HepG2 (cell line): Measurements from ENCODE around the gene GGA3. TPM values are rescaled to one million over a fixed set of nuclear protein-coding genes. Genes with fewer than 3 reads are reported as not detected.

Experiments used
- DMAP1 ChIP-seq: IDR thresholded peaks from 2 replicates; pipeline ENCODE4 v1.6.1; 2016
- PHF8 ChIP-seq: sonication (generic); formaldehyde crosslinking; IDR thresholded peaks from 2 replicates; pipeline ENCODE4 v1.5.0; 2020; ENCODE audit warnings: missing genetic modification reagents
- PRMT3 ChIP-seq: sonication (generic); formaldehyde crosslinking; IDR thresholded peaks from 2 replicates; pipeline ENCODE4 v1.8.1; 2022; ENCODE audit warnings: low read depth, mild to moderate bottlenecking, moderate library complexity, missing genetic modification reagents, borderline replicate concordance
- SALL2 ChIP-seq: sonication (generic); formaldehyde crosslinking; IDR thresholded peaks from 2 replicates; pipeline ENCODE4 v1.8.1; 2023; ENCODE audit warnings: mild to moderate bottlenecking, missing genetic modification reagents, inconsistent platforms
- SMC3 ChIP-seq: IDR thresholded peaks from 2 replicates; pipeline ENCODE4 v1.6.1; 2011; ENCODE audit warnings: low read length, improper control_type of control experiment
- ZFY ChIP-seq: sonication (generic); formaldehyde crosslinking; IDR thresholded peaks from 2 replicates; pipeline ENCODE4 v1.4.0; 2020; ENCODE audit warnings: missing genetic modification reagents
- ZNF343 ChIP-seq: sonication (generic); formaldehyde crosslinking; IDR thresholded peaks from 2 replicates; pipeline ENCODE4 v1.4.0; 2020; ENCODE audit warnings: mild to moderate bottlenecking, missing genetic modification reagents
- ZNF563 ChIP-seq: sonication (generic); formaldehyde crosslinking; IDR thresholded peaks from 2 replicates; pipeline ENCODE4 v1.8.0; 2022; ENCODE audit warnings: mild to moderate bottlenecking, moderate library complexity, missing genetic modification reagents
- polyA plus RNA-seq, 8 experiments: library from polyadenylated mRNA; depleted of rRNA in 3 of 8; stranded (reverse) in 7 of 8; unstranded in 1 of 8; fragments of >200 nt; fragmentation: Illumina TruSeq in 4 of 8; extraction: Trizol in 4 of 8; gene quantifications; 2 replicates each; pipeline versions ENCODE4 v1.2.1 to v1.2.3, GENCODE V29; 2011 to 2016; ENCODE audit warnings: low read depth in 4 of 8, missing spikeins in 1 of 8, mixed read lengths in 1 of 8; ENCODE audit not compliant: insufficient read depth in 1 of 8
- total RNA-seq, 5 experiments: library from RNA; depleted of rRNA; stranded (reverse); fragments of >200 nt; fragmentation: Illumina TruSeq; extraction: Trizol; gene quantifications; 2 replicates each; pipeline ENCODE4 v1.2.3, GENCODE V29; 2016; ENCODE audit warnings: low read depth in 1 of 5
- TF ChIP-seq, protein P1 (sequence below): sonication (generic); formaldehyde crosslinking; IDR thresholded peaks from 2 replicates; pipeline ENCODE4 v1.9.0; 2022; ENCODE audit warnings: missing genetic modification reagents, mild to moderate bottlenecking, borderline replicate concordance
- TF ChIP-seq, protein P2 (sequence below): sonication (generic); formaldehyde crosslinking; IDR thresholded peaks from 2 replicates; pipeline ENCODE4 v1.4.0; 2020; ENCODE audit warnings: missing genetic modification reagents, mild to moderate bottlenecking, borderline replicate concordance
- TF ChIP-seq, protein P3 (sequence below): sonication (generic); formaldehyde crosslinking; IDR thresholded peaks from 2 replicates; pipeline ENCODE4 v1.8.0; 2022; ENCODE audit warnings: mild to moderate bottlenecking, missing genetic modification reagents; ENCODE audit not compliant: insufficient replicate concordance
- TF ChIP-seq, protein P4 (sequence below): sonication (generic); formaldehyde crosslinking; IDR thresholded peaks from 2 replicates; pipeline ENCODE4 v1.4.0; 2020; ENCODE audit warnings: missing genetic modification reagents, mild to moderate bottlenecking, borderline replicate concordance
- TF ChIP-seq, protein P5 (sequence below), 2 experiments: IDR thresholded peaks; 2 replicates each; pipeline ENCODE4 v1.6.1; 2011 to 2012; ENCODE audit warnings: low read length in 2 of 2, borderline replicate concordance in 1 of 2, low read depth in 1 of 2, mild to moderate bottlenecking in 1 of 2, moderate library complexity in 1 of 2
- TF ChIP-seq, protein P6 (sequence below): sonication (generic); formaldehyde crosslinking; IDR thresholded peaks from 2 replicates; pipeline ENCODE4 v1.4.0; 2020; ENCODE audit warnings: low read depth, mild to moderate bottlenecking, missing genetic modification reagents

GGA3 gene
- total and polyA plus RNA-seq, 2 of the 13 experiments (the other 11 are each of a cell fraction or from before 2014, with no cell fraction given), result 28.4 to 43.7 TPM

DNA sequence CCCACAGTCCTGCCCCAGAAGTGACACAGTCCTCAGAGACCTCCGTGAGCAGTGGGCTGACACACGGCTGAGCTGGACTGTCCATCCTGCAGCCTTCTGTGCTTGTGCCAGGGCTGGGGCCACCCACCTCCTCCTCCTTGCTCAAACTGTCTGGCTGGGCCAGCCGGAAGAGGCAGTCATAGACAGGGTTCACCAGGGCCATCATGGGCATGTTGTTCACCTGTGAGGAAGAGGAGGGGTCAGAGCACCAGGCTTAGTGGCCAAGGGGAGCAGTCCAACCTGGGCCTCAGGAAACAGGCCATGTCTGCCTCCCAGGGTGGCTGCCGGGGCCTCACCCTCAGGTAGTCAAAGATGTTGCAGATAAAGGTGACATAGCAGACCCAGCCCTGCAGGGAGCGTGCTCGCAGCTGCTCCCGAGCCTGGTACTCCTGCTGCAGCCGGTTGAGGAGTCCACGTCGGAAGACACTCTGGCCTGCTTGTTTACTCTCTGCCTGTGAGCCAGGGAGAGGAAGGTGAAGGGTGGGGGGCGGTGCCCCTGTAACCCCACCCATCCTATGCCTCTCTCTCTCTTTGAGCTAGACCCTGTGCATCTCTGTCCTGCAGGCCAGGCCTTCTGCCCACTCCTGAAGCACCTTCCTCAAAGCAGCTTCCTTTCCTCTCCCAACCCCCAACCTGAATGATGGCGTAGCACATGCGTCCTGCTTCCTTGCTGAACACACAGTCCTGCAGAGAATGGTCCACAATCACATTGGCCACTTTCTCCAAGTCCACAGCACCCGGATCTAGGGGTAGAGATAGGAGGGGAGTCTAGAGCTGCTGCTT is 6.2 kb upstream of the GGA3 start (continued):
- TF ChIP-seq, protein P1, sequence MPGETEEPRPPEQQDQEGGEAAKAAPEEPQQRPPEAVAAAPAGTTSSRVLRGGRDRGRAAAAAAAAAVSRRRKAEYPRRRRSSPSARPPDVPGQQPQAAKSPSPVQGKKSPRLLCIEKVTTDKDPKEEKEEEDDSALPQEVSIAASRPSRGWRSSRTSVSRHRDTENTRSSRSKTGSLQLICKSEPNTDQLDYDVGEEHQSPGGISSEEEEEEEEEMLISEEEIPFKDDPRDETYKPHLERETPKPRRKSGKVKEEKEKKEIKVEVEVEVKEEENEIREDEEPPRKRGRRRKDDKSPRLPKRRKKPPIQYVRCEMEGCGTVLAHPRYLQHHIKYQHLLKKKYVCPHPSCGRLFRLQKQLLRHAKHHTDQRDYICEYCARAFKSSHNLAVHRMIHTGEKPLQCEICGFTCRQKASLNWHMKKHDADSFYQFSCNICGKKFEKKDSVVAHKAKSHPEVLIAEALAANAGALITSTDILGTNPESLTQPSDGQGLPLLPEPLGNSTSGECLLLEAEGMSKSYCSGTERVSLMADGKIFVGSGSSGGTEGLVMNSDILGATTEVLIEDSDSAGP (CRISPR knock-in tag), result peak; percentile 80; the same call in 1 of the 2 replicates
- TF ChIP-seq ZNF343 (CRISPR knock-in tag) (no peak), DMAP1 (CRISPR knock-in tag) (peak; percentile 70), ZFY (CRISPR knock-in tag) (peak; percentile 81), ZNF563 (no peak), SALL2 (CRISPR knock-in tag) (no peak), PRMT3 (CRISPR knock-in tag) (no peak), SMC3 (peak; percentile 36), PHF8 (peak; percentile 44; the same call in 1 of the 2 replicates)
- TF ChIP-seq, protein P2, sequence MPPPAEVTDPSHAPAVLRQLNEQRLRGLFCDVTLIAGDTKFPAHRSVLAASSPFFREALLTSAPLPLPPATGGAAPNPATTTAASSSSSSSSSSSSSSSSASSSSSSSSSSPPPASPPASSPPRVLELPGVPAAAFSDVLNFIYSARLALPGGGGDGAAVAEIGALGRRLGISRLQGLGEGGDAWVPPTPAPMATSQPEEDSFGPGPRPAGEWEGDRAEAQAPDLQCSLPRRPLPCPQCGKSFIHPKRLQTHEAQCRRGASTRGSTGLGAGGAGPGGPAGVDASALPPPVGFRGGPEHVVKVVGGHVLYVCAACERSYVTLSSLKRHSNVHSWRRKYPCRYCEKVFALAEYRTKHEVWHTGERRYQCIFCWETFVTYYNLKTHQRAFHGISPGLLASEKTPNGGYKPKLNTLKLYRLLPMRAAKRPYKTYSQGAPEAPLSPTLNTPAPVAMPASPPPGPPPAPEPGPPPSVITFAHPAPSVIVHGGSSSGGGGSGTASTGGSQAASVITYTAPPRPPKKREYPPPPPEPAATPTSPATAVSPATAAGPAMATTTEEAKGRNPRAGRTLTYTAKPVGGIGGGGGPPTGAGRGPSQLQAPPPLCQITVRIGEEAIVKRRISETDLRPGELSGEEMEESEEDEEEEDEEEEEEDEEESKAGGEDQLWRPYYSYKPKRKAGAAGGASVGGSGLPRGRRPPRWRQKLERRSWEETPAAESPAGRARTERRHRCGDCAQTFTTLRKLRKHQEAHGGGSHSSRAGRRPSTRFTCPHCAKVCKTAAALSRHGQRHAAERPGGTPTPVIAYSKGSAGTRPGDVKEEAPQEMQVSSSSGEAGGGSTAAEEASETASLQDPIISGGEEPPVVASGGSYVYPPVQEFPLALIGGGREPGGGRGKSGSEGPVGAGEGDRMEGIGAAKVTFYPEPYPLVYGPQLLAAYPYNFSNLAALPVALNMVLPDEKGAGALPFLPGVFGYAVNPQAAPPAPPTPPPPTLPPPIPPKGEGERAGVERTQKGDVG (CRISPR knock-in tag), result peak; percentile 93; the same call in 1 of the 2 replicates
- TF ChIP-seq, protein P3, sequence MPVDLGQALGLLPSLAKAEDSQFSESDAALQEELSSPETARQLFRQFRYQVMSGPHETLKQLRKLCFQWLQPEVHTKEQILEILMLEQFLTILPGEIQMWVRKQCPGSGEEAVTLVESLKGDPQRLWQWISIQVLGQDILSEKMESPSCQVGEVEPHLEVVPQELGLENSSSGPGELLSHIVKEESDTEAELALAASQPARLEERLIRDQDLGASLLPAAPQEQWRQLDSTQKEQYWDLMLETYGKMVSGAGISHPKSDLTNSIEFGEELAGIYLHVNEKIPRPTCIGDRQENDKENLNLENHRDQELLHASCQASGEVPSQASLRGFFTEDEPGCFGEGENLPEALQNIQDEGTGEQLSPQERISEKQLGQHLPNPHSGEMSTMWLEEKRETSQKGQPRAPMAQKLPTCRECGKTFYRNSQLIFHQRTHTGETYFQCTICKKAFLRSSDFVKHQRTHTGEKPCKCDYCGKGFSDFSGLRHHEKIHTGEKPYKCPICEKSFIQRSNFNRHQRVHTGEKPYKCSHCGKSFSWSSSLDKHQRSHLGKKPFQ, result no peak
- TF ChIP-seq, protein P4, sequence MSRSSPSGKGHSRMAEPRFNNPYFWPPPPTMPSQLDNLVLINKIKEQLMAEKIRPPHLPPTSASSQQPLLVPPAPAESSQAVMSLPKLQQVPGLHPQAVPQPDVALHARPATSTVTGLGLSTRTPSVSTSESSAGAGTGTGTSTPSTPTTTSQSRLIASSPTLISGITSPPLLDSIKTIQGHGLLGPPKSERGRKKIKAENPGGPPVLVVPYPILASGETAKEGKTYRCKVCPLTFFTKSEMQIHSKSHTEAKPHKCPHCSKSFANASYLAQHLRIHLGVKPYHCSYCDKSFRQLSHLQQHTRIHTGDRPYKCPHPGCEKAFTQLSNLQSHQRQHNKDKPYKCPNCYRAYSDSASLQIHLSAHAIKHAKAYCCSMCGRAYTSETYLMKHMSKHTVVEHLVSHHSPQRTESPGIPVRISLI, result peak; percentile 30; the same call in 1 of the 2 replicates
- TF ChIP-seq, protein P5, sequence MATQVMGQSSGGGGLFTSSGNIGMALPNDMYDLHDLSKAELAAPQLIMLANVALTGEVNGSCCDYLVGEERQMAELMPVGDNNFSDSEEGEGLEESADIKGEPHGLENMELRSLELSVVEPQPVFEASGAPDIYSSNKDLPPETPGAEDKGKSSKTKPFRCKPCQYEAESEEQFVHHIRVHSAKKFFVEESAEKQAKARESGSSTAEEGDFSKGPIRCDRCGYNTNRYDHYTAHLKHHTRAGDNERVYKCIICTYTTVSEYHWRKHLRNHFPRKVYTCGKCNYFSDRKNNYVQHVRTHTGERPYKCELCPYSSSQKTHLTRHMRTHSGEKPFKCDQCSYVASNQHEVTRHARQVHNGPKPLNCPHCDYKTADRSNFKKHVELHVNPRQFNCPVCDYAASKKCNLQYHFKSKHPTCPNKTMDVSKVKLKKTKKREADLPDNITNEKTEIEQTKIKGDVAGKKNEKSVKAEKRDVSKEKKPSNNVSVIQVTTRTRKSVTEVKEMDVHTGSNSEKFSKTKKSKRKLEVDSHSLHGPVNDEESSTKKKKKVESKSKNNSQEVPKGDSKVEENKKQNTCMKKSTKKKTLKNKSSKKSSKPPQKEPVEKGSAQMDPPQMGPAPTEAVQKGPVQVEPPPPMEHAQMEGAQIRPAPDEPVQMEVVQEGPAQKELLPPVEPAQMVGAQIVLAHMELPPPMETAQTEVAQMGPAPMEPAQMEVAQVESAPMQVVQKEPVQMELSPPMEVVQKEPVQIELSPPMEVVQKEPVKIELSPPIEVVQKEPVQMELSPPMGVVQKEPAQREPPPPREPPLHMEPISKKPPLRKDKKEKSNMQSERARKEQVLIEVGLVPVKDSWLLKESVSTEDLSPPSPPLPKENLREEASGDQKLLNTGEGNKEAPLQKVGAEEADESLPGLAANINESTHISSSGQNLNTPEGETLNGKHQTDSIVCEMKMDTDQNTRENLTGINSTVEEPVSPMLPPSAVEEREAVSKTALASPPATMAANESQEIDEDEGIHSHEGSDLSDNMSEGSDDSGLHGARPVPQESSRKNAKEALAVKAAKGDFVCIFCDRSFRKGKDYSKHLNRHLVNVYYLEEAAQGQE (IDR thresholded peaks at IDR 0.05; ENCODE audit: borderline replicate concordance in 1 of 2, low read depth in 1 of 2, low read length in 2 of 2), result no peak; a peak in 1 of 4 replicates
- TF ChIP-seq, protein P6, sequence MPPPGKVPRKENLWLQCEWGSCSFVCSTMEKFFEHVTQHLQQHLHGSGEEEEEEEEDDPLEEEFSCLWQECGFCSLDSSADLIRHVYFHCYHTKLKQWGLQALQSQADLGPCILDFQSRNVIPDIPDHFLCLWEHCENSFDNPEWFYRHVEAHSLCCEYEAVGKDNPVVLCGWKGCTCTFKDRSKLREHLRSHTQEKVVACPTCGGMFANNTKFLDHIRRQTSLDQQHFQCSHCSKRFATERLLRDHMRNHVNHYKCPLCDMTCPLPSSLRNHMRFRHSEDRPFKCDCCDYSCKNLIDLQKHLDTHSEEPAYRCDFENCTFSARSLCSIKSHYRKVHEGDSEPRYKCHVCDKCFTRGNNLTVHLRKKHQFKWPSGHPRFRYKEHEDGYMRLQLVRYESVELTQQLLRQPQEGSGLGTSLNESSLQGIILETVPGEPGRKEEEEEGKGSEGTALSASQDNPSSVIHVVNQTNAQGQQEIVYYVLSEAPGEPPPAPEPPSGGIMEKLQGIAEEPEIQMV, result peak; percentile 91
